Measurements from ENCODE around the gene ITPKA.

ITPKA gene

DNA sequence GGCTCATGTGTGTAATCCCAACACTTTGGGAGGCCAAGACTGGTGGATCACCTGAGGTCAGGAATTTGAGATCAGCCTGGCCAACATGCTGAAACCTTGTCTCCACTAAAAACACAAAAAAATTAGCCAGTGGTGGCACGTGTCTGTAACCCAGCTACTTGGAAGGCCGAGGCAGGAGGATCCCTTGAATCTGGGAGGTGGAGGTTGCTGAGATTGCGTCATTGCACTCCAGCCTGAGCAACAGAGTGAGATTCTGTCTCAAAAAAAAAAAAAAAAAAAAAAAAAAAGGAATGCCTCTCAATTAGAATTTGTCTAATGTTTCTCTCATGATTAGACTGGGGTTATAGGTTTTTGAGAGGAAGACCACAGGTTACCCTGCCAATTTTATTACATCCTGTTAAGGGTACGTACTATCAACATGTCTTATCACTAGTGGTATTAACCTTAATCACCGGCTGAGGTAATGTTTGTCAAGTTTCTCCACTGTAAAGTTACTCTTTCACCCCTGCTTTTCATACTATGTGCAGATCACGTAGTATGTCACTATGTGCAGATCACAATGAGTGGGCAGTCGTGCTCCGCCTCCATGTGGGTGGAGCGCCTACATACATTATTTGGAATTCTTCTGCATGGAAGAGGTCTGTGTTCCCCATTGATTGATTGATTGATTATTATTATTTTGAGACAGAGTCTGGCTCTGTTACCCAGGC, 56.5 kb downstream of the ITPKA start:
- no peak for DNase-seq
- H3K4me3 Mint-ChIP-seq, result no peak overlapping the region
- H3K27ac Mint-ChIP-seq, result no peak overlapping the region
- no peaks in the 10 kb centered on the region for H3K36me3 Mint-ChIP-seq (ENCODE audit: low read depth)
- no peaks in the 10 kb centered on the region for H3K9me3 Mint-ChIP-seq
- H3K27me3 Mint-ChIP-seq, result no peaks in the 10 kb centered on the region
- H3K4me1 Mint-ChIP-seq (ENCODE audit: low read depth), result peaks cover 5% of the 10 kb centered on the region
